Measurements from ENCODE around the gene SIM2. TPM values are rescaled to one million over a fixed set of nuclear protein-coding genes. Genes with fewer than 3 reads are reported as not detected.

SIM2 gene
- total RNA-seq, 1 experiment from 2014 or later, result not detected

DNA sequence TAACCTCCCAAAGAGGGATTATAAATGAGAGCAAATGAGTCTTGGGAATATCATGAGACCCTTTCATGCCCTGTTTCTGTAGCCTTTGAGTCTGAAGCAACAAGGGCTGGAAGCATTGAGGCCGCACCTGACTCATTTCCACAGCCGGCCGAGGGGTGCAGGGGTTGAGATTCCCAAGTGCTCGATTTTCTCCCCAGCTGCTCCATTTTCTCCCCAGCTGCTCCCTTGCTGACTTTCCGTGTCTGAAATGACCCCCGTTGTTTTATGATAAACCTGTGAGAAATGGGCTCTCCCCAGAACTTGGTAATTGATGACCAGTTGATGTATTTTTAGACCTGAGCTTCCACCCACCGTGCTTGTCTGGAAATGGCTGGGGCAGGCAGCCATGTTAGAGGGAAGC lies 22.9 kb downstream of the SIM2 start:
- Histone ChIP-seq H3K27ac (ENCODE audit: insufficient read length, low read depth, low read length) (no peak overlapping the region), H3K4me1 (ENCODE audit: insufficient read depth, low read length) (peaks cover 2% of the 10 kb centered on the region; the same call in 1 of the 2 replicates), H2AFZ (ENCODE audit: low read length) (no peak overlapping the region), H2BK12ac (ENCODE audit: insufficient read length, low read depth, low read length) (no peak overlapping the region), H3T11ph (ENCODE audit: low read length) (no peak overlapping the region), H4K8ac (replicated peaks; ENCODE audit: insufficient read length, low read depth, low read length) (no peak overlapping the region), H4K20me1 (ENCODE audit: control insufficient read depth, insufficient read depth, insufficient read length) (no peaks in the 10 kb centered on the region), H3K79me1 (ENCODE audit: insufficient read depth, low read depth, low read length, poor library complexity, severe bottlenecking) (no peaks in the 10 kb centered on the region), H3K23ac (ENCODE audit: insufficient read length, low read depth, low read length) (no peak overlapping the region), H3K9me3 (ENCODE audit: control insufficient read depth, low read depth, low read length) (no peaks in the 10 kb centered on the region), H3K14ac (ENCODE audit: insufficient read depth, low read length) (no peak overlapping the region), H3K23me2 (ENCODE audit: insufficient read length, low read depth, low read length, poor library complexity, severe bottlenecking) (no peaks in the 10 kb centered on the region), H2BK5ac (ENCODE audit: insufficient read length, low read length) (no peak overlapping the region), H3K9ac (ENCODE audit: extremely low read depth, insufficient read length, low read length) (no peak overlapping the region), H3K56ac (ENCODE audit: insufficient read length, low read depth, low read length) (no peak overlapping the region), H3K4ac (ENCODE audit: low read depth, low read length) (no peak overlapping the region), H2BK20ac (ENCODE audit: low read depth, low read length, poor library complexity, severe bottlenecking) (no peak overlapping the region), H3K79me2 (ENCODE audit: insufficient read depth, low read length) (no peaks in the 10 kb centered on the region), H3K27me3 (ENCODE audit: insufficient read depth, low read length) (no peaks in the 10 kb centered on the region; the same call in 1 of the 2 replicates), H3K4me2 (ENCODE audit: insufficient read depth, insufficient read length, low read length) (no peak overlapping the region), H4K5ac (ENCODE audit: insufficient read length, low read depth, low read length) (no peak overlapping the region), H3K18ac (ENCODE audit: insufficient read length, low read depth, low read length) (no peak overlapping the region), H2BK15ac (ENCODE audit: low read depth, low read length) (no peak overlapping the region), H2AK5ac (ENCODE audit: insufficient read length, low read length) (no peak overlapping the region), H2BK120ac (ENCODE audit: low read depth, low read length, poor library complexity, severe bottlenecking) (no peak overlapping the region), H4K91ac (ENCODE audit: insufficient read length, low read depth, low read length) (no peak overlapping the region)
- H3K4me1 Mint-ChIP-seq, result peaks cover 12 to 20% of the 10 kb centered on the region in 2 experiments
- no CpG with 5 or more reads among the region's 7 CpGs for WGBS (ENCODE audit: extremely low coverage, insufficient read length, low lambda C conversion rate)
- no peak overlapping the region for H3K27ac Mint-ChIP-seq
- no peaks in the 10 kb centered on the region for H3K36me3 Mint-ChIP-seq (ENCODE audit: insufficient read depth in 1 of 3, low read depth in 3 of 3)
- no peak for DNase-seq
- no peak overlapping the region for H3K4me3 Mint-ChIP-seq
- TF ChIP-seq, protein P1, sequence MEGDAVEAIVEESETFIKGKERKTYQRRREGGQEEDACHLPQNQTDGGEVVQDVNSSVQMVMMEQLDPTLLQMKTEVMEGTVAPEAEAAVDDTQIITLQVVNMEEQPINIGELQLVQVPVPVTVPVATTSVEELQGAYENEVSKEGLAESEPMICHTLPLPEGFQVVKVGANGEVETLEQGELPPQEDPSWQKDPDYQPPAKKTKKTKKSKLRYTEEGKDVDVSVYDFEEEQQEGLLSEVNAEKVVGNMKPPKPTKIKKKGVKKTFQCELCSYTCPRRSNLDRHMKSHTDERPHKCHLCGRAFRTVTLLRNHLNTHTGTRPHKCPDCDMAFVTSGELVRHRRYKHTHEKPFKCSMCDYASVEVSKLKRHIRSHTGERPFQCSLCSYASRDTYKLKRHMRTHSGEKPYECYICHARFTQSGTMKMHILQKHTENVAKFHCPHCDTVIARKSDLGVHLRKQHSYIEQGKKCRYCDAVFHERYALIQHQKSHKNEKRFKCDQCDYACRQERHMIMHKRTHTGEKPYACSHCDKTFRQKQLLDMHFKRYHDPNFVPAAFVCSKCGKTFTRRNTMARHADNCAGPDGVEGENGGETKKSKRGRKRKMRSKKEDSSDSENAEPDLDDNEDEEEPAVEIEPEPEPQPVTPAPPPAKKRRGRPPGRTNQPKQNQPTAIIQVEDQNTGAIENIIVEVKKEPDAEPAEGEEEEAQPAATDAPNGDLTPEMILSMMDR (conservative IDR thresholded peaks at IDR 0.05), result no peak
- no peaks in the 10 kb centered on the region for H3K9me3 Mint-ChIP-seq
- peaks cover 36% of the 10 kb centered on the region for H3K27me3 Mint-ChIP-seq (ENCODE audit: low read depth)

All from H9 (cell line).